ENCODE data around the gene SCRN1. TPM values are rescaled to one million over a fixed set of nuclear protein-coding genes. Genes with fewer than 3 reads are reported as not detected.

The SCRN1 gene
- polyA plus RNA-seq, 1 experiment: 81.4 TPM

DNA sequence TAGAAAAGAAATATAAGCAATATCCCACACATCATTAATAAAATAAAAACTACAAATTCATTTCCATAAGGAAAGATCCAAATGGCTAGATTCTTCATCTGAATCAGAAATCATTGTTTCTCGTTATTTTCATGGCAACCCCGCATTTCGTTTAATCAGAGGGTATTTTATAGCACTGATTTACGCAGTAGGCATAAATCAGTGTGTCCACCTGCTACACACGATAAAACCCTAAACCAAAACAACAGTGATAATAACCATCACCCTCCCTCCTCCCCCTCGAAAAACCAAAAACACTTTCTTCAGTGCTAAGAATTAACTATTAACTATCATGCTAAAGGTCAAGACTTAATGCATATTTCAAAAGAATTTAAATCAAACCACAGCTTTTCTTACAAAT is 20.4 kb upstream of the SCRN1 start:
- no peak for DNase-seq (ENCODE audit: low read depth)
- no peaks in the 10 kb centered on the region for H3K36me3 ChIP-seq (ENCODE audit: control insufficient read depth, insufficient read depth, low read length)
- ChIA-PET POLR2A (no interaction called here), CTCF (no interaction called here)
- no peak overlapping the region for H3K4me3 ChIP-seq (ENCODE audit: low read depth, low read length)
- no peaks in the 10 kb centered on the region for H3K27me3 ChIP-seq (ENCODE audit: control insufficient read depth, insufficient read depth, low read length)
- TF ChIP-seq, protein P1, sequence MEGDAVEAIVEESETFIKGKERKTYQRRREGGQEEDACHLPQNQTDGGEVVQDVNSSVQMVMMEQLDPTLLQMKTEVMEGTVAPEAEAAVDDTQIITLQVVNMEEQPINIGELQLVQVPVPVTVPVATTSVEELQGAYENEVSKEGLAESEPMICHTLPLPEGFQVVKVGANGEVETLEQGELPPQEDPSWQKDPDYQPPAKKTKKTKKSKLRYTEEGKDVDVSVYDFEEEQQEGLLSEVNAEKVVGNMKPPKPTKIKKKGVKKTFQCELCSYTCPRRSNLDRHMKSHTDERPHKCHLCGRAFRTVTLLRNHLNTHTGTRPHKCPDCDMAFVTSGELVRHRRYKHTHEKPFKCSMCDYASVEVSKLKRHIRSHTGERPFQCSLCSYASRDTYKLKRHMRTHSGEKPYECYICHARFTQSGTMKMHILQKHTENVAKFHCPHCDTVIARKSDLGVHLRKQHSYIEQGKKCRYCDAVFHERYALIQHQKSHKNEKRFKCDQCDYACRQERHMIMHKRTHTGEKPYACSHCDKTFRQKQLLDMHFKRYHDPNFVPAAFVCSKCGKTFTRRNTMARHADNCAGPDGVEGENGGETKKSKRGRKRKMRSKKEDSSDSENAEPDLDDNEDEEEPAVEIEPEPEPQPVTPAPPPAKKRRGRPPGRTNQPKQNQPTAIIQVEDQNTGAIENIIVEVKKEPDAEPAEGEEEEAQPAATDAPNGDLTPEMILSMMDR (IDR thresholded peaks at IDR 0.05; ENCODE audit: insufficient read depth, low read depth, low read length): no peak

DNA sequence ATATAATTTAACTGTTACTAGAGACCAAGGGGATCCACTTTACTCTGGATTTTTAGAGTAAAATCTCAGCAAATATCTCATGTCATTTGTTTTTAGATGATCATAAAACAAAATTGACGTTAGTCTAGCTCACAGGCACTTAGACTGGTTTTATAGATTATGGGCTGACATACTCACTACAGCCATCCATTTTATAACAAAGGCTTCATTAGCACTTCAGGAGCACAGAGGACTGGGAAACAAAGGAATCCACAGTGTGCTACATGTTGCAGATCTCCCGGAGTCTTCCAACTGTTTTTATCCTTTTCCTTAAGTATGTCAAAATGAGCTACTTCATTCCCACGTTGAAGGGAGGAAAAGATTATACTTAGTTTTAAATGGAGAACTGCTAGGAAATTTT is 15.9 kb upstream of the SCRN1 start:
- CTCF ChIA-PET: no interaction called here

DNA sequence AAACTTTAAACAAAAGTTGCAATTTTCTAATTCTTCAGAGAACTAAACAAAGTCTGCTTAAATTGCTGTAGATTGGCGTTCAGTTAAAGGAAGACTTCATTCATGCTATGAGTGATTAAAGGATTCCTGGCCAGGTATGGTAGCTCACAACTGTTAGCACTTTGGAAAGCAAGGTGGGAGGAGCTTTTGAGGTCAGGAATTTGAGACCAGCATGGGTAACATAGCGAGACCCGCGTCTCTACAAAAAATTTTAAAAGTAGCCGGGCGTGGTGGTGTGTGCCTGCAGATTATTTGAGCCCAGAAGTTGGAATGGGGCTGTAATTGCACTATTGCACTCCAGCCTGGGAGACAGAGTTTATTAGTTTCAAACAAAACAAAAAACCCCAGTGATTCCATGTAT is 13.5 kb upstream of the SCRN1 start:
- TF ChIP-seq, protein P1 (IDR thresholded peaks at IDR 0.05; ENCODE audit: insufficient read depth, low read depth, low read length): no peak
- Histone ChIP-seq H3K4me3 (ENCODE audit: low read depth, low read length) (no peak overlapping the region), H3K27me3 (ENCODE audit: control insufficient read depth, insufficient read depth, low read length) (no peaks in the 10 kb centered on the region), H3K36me3 (ENCODE audit: control insufficient read depth, insufficient read depth, low read length) (no peaks in the 10 kb centered on the region)
- DNase-seq (ENCODE audit: low read depth): no peak
- ChIA-PET CTCF (no interaction called here), POLR2A (no interaction called here)

More for the DNA sequence above, 15.9 kb upstream of the SCRN1 start:
- TF ChIP-seq, protein P1 (IDR thresholded peaks at IDR 0.05; ENCODE audit: insufficient read depth, low read depth, low read length): no peak
- Histone ChIP-seq H3K27me3 (ENCODE audit: control insufficient read depth, insufficient read depth, low read length) (no peaks in the 10 kb centered on the region), H3K4me3 (ENCODE audit: low read depth, low read length) (no peak overlapping the region), H3K36me3 (ENCODE audit: control insufficient read depth, insufficient read depth, low read length) (no peaks in the 10 kb centered on the region)
- DNase-seq (ENCODE audit: low read depth): no peak
- POLR2A ChIA-PET: no interaction called here

DNA sequence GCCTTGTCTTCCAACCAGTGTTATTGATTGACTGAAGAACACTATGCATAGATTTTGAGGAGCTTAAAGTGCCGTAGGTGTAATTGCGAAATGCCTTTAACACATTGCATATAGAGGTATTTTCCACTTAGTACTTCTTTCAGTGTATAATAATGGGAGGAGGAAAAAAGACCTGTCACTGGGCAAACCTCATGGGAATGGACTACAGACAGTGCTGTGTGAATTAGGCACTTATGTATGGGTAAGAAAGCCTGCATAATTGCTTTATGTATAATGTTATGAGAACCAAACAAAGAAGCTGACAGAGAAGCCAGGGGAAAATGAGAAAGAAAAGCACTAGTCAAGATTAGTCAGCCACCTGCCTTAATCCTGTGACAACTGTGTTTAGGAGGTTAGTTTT is 12.4 kb upstream of the SCRN1 start:
- no peaks in the 10 kb centered on the region for H3K27me3 ChIP-seq (ENCODE audit: control insufficient read depth, insufficient read depth, low read length)
- H3K36me3 ChIP-seq (ENCODE audit: control insufficient read depth, insufficient read depth, low read length): no peaks in the 10 kb centered on the region
- no peak overlapping the region for H3K4me3 ChIP-seq (ENCODE audit: low read depth, low read length)
- POLR2A ChIA-PET: no interaction called here
- CTCF ChIA-PET: no interaction called here
- TF ChIP-seq, protein P1 (IDR thresholded peaks at IDR 0.05; ENCODE audit: insufficient read depth, low read depth, low read length): no peak
- DNase-seq (ENCODE audit: low read depth): no peak

DNA sequence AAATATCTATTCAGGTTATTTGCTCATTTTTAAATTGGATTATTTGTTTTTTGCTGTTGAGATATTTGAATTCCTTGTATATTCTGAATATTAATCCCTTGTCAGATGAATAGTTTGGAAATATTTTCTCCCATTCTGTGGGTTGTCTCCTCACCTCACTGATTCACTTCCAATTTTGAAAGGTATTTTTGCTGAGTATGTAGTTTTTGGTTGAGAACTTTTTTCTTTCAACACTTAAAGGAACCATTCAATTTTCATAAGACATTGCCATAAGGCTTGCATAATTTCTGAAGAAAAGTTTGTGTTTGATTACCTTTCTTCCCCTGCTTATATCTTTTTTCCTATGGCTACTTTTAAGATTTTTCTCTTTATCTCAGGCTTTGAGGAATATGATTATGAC is 8.9 kb upstream of the SCRN1 start:
- ChIA-PET POLR2A (no interaction called here), CTCF (no interaction called here)
- TF ChIP-seq, protein P1 (IDR thresholded peaks at IDR 0.05; ENCODE audit: insufficient read depth, low read depth, low read length): no peak

More for the DNA sequence above, 8.9 kb upstream of the SCRN1 start:
- no peak overlapping the region for H3K4me3 ChIP-seq (ENCODE audit: low read depth, low read length)
- no peaks in the 10 kb centered on the region for H3K27me3 ChIP-seq (ENCODE audit: control insufficient read depth, insufficient read depth, low read length)
- DNase-seq (ENCODE audit: low read depth): no peak
- H3K36me3 ChIP-seq (ENCODE audit: control insufficient read depth, insufficient read depth, low read length): no peaks in the 10 kb centered on the region
